Keratinocyte (primary cell): Measurements from ENCODE around the gene LY86. TPM values are rescaled to one million over a fixed set of nuclear protein-coding genes. Genes with fewer than 3 reads are reported as not detected.

Experiments used
- DNase-seq: peaks from one replicate; pipeline ENCODE4 v3.0.0-alpha.2; 2011; ENCODE audit warnings: low read depth, missing footprints, low spot score
- FAIRE-seq: peaks from 2 replicates; lab custom pipeline; 2011; peaks lifted over from hg19 to GRCh38; lab: Jason Lieb, UNC
- H2AFZ ChIP-seq: 2 replicates; pipeline ENCODE4 v1.6.0; 2012; ENCODE audit warnings: low read length, control low read depth, inconsistent platforms; ENCODE audit not compliant: control insufficient read depth
- H3K27ac ChIP-seq: 2 replicates; pipeline ENCODE4 v1.5.1; 2011; ENCODE audit warnings: low read length; ENCODE audit not compliant: control insufficient read depth, insufficient read depth
- H3K27me3 ChIP-seq: 3 replicates; pipeline ENCODE4 v1.6.0; 2011; ENCODE audit warnings: low read length; ENCODE audit not compliant: control insufficient read depth, insufficient read depth; ENCODE audit errors: extremely low read depth
- H3K36me3 ChIP-seq, 2 experiments: 2 replicates in 1 of 2; 3 replicates in 1 of 2; pipeline ENCODE4 v1.5.1; 2011; ENCODE audit warnings: low read length in 2 of 2, mild to moderate bottlenecking in 1 of 2; ENCODE audit not compliant: control insufficient read depth in 2 of 2, insufficient read depth in 2 of 2; ENCODE audit errors: extremely low read depth in 1 of 2
- H3K4me1 ChIP-seq: 3 replicates; pipeline ENCODE4 v1.5.1; 2011; ENCODE audit warnings: low read length; ENCODE audit not compliant: control insufficient read depth, insufficient read depth; ENCODE audit errors: extremely low read depth
- H3K4me2 ChIP-seq: 3 replicates; pipeline ENCODE4 v1.6.0; 2011; ENCODE audit warnings: low read depth, low read length; ENCODE audit not compliant: control insufficient read depth, insufficient read depth; ENCODE audit errors: extremely low read depth
- H3K4me3 ChIP-seq, 3 experiments: fragments of 200-600 bp in 1 of 3; sonication (generic) in 1 of 3; 2 replicates in 2 of 3; 3 replicates in 1 of 3; pipeline ENCODE4 v1.5.1; 2011 to 2016; ENCODE audit warnings: low read length in 3 of 3, mild to moderate bottlenecking in 3 of 3, control low read depth in 2 of 3, inconsistent platforms in 1 of 3, low read depth in 1 of 3, mixed read lengths in 1 of 3, mixed run types in 1 of 3, moderate library complexity in 1 of 3; ENCODE audit not compliant: control insufficient read depth in 2 of 3, insufficient read depth in 2 of 3; ENCODE audit errors: extremely low read depth in 1 of 3
- H3K79me2 ChIP-seq: 2 replicates; pipeline ENCODE4 v1.6.0; 2012; ENCODE audit warnings: low read length; ENCODE audit not compliant: control insufficient read depth, insufficient read depth
- H3K9ac ChIP-seq: 3 replicates; pipeline ENCODE4 v1.6.0; 2011; ENCODE audit warnings: low read length; ENCODE audit not compliant: control insufficient read depth, insufficient read depth; ENCODE audit errors: extremely low read depth
- H3K9me1 ChIP-seq: 3 replicates; pipeline ENCODE4 v1.6.0; 2011; ENCODE audit warnings: low read length; ENCODE audit not compliant: control insufficient read depth, insufficient read depth; ENCODE audit errors: extremely low read depth
- H3K9me3 ChIP-seq: 2 replicates; pipeline ENCODE4 v1.5.1; 2012; ENCODE audit warnings: low read depth, low read length; ENCODE audit not compliant: control insufficient read depth
- H4K20me1 ChIP-seq: 3 replicates; pipeline ENCODE4 v1.6.0; 2011; ENCODE audit warnings: low read length; ENCODE audit not compliant: control insufficient read depth, insufficient read depth; ENCODE audit errors: extremely low read depth
- CTCF ChIP-seq, 3 experiments: IDR thresholded peaks in 1 of 3; conservative IDR thresholded peaks in 1 of 3; optimal IDR thresholded peaks in 1 of 3; 2 replicates in 2 of 3; 3 replicates in 1 of 3; pipeline versions ENCODE3 to v1.5.1; 2011; ENCODE audit warnings: low read length in 3 of 3, mild to moderate bottlenecking in 3 of 3, moderate library complexity in 2 of 3, control low read depth in 1 of 3, inconsistent platforms in 1 of 3; ENCODE audit not compliant: insufficient read depth in 2 of 3; ENCODE audit errors: extremely low read depth in 1 of 3
- EZH2 ChIP-seq: IDR thresholded peaks from one replicate; pipeline ENCODE4 v1.6.1; 2012; ENCODE audit warnings: inconsistent platforms, mild to moderate bottlenecking, low read length, moderate library complexity
- dilution Hi-C: fragments of 300-500 bp; cut with MboI; formaldehyde crosslinking; loops from one replicate; pipeline ENCODE4 v1.7.0; 2020; ENCODE audit warnings: low sequenced_read_pairs; ENCODE audit not compliant: extremely low pct_ligation_motif_present
- polyA plus RNA-seq, 5 experiments: library from polyadenylated mRNA; depleted of rRNA in 3 of 5; stranded (reverse) in 3 of 5; stranded (forward) in 1 of 5; unstranded in 1 of 5; fragments of >200 nt; gene quantifications; 1 replicate in 1 of 5; 2 replicates in 3 of 5; 3 replicates in 1 of 5; pipeline versions ENCODE4 v1.2.1 to v1.2.3, GENCODE V29; 2011 to 2012; ENCODE audit warnings: missing spikeins in 2 of 5, low read depth in 1 of 5, low replicate concordance in 1 of 5

Gene LY86
- polyA plus RNA-seq, 1 donor (not counting 4 experiments of a cell fraction or from before 2014, with no cell fraction given), result not detected

GRCh38 chr6:6646384-6646783 lies 57.9 kb downstream of the LY86 start:
- Histone ChIP-seq H3K4me1 (peaks cover 7% of the 10 kb centered on the region), H4K20me1 (no peaks in the 10 kb centered on the region), H3K79me2 (no peaks in the 10 kb centered on the region), H3K9me3 (no peaks in the 10 kb centered on the region), H3K9ac (no peak overlapping the region), H3K27me3 (peaks cover 3% of the 10 kb centered on the region), H2AFZ (no peak overlapping the region), H3K36me3 (no peaks in the 10 kb centered on the region), H3K9me1 (no peaks in the 10 kb centered on the region), H3K4me2 (no peak overlapping the region), H3K27ac (no peak overlapping the region), H3K4me3 (no peak overlapping the region)
- TF ChIP-seq EZH2 (no peak), CTCF (optimal IDR thresholded peaks at IDR 0.05 in 1 of 3, IDR thresholded peaks at IDR 0.05 in 1 of 3, conservative IDR thresholded peaks at IDR 0.05 in 1 of 3; ENCODE audit: extremely low read depth in 1 of 3, insufficient read depth in 2 of 3, low read length in 3 of 3) (no peak)
- dilution Hi-C loops, result no loop called here
- FAIRE-seq, result no peak
- no peak for DNase-seq

- Histone ChIP-seq H3K27me3 (peaks cover 3% of the 10 kb centered on the region), H3K36me3 (no peaks in the 10 kb centered on the region), H3K27ac (no peak overlapping the region), H3K4me2 (no peak overlapping the region), H3K4me3 (no peak overlapping the region), H4K20me1 (no peaks in the 10 kb centered on the region), H3K79me2 (no peaks in the 10 kb centered on the region), H3K4me1 (peaks cover 7% of the 10 kb centered on the region), H3K9me1 (no peaks in the 10 kb centered on the region), H3K9me3 (no peaks in the 10 kb centered on the region), H3K9ac (no peak overlapping the region), H2AFZ (no peak overlapping the region)
- no peak for DNase-seq
- peak in 1 of 3 experiments; percentile 21 for TF ChIP-seq CTCF (optimal IDR thresholded peaks at IDR 0.05 in 1 of 3, IDR thresholded peaks at IDR 0.05 in 1 of 3, conservative IDR thresholded peaks at IDR 0.05 in 1 of 3; ENCODE audit: extremely low read depth in 1 of 3, insufficient read depth in 2 of 3, low read length in 3 of 3)
- TF ChIP-seq EZH2, result no peak
- no peak for FAIRE-seq
- dilution Hi-C loops, result no loop called here
These were observed 58.3 kb downstream of the LY86 start for GRCh38 chr6:6646859-6647258.
